Heart right ventricle (tissue), 16 donors: ENCODE results near the gene DCDC2C. TPM values are rescaled to one million over a fixed set of nuclear protein-coding genes. Genes with fewer than 3 reads are reported as not detected.

Experiments
- ATAC-seq, 8 donors: fragments of 200-7000 bp; cut with Tn5 transposase; one replicate each; pipeline ENCODE4 v1.9.1; 2020; ENCODE audit warnings: mild to moderate bottlenecking in 8 of 8, moderate library complexity in 8 of 8, moderate number of reproducible peaks in 1 of 8
- DNase-seq, 2 donors: peaks; one replicate each; pipeline ENCODE4 v3.0.0-alpha.2; 2020
- H3K27ac ChIP-seq, 10 donors: fragments of 200-600 bp; sonication (generic) in 2 of 10; one replicate each; pipeline versions ENCODE4 v1.5.0 to v1.8.0; 2020 to 2022; ENCODE audit warnings: mild to moderate bottlenecking in 3 of 10
- H3K27me3 ChIP-seq, 7 donors: fragments of 200-600 bp; one replicate each; pipeline ENCODE4 v1.8.0; 2021 to 2022; ENCODE audit warnings: mild to moderate bottlenecking in 2 of 7
- H3K36me3 ChIP-seq, 9 donors: fragments of 200-600 bp; sonication (generic) in 1 of 9; one replicate each; pipeline versions ENCODE4 v1.5.0 to v1.8.0; 2020 to 2022; ENCODE audit warnings: mild to moderate bottlenecking in 2 of 9
- H3K4me1 ChIP-seq, 9 donors: fragments of 200-600 bp; sonication (generic) in 1 of 9; one replicate each; pipeline versions ENCODE4 v1.5.0 to v1.8.0; 2020 to 2022; ENCODE audit warnings: mild to moderate bottlenecking in 4 of 9
- H3K4me3 ChIP-seq, 10 donors: fragments of 200-600 bp; sonication (generic) in 2 of 10; one replicate each; pipeline versions ENCODE4 v1.5.0 to v1.8.0; 2020 to 2022; ENCODE audit warnings: mild to moderate bottlenecking in 7 of 10, moderate library complexity in 2 of 10
- H3K9me3 ChIP-seq, 11 donors: fragments of 200-600 bp in 10 of 11; sonication (generic) in 2 of 11; one replicate each; pipeline versions ENCODE4 v1.5.0 to v1.8.0; 2013 to 2022; ENCODE audit warnings: mild to moderate bottlenecking in 2 of 11, control low read depth in 1 of 11, moderate library complexity in 1 of 11
- CTCF ChIP-seq, 9 donors: fragments of 200-600 bp; sonication (generic) in 2 of 9; IDR thresholded peaks; one replicate each; pipeline versions ENCODE4 v1.5.0 to v1.8.0; 2021 to 2022; ENCODE audit warnings: antibody characterized with exemption in 9 of 9, mild to moderate bottlenecking in 5 of 9, moderate library complexity in 1 of 9
- WGBS, 2 donors: extraction: QIAGEN DNeasy Blood & Tissue Kit; methylation state at CpG; one replicate each; pipeline ENCODE4 v1.1.7; 2013; ENCODE audit warnings: inconsistent platforms in 1 of 2; 5-methylcytosine and 5-hydroxymethylcytosine counted together
- intact Hi-C, 10 donors: fragments of 100-400 bp; cut with DNase I; formaldehyde crosslinking; loops; one replicate each; pipeline versions ENCODE4 v1.11.1 to v1.14.2; 2022
- polyA plus RNA-seq, 2 donors: library from polyadenylated mRNA; stranded (reverse); fragments of 200-250 nt; gene quantifications; one replicate each; pipeline ENCODE4 v1.2.3, GENCODE V29; 2013
- total RNA-seq, 10 donors: library from RNA; stranded (reverse); fragmentation: NEBNext Ultra II Directional in 3 of 10; extraction: Animal tissue kit (Norgen Biotek cat#: 25700) in 3 of 10; gene quantifications; one replicate each; pipeline versions ENCODE4 v1.2.1 to v1.2.4, GENCODE V29; 2021 to 2023
- donor health status: Arrhythmogenic right ventricular cardiomyopathy.
- donor health status: ischemic (EF 13 %, LVEDD 7.1; RV severe dilation, severe dysfunction).
- donor health status: healthy with polysubstance abuse.
- donor health status: DM: no; HTN: yes; CAD: no.
- donor health status: DM: no; HTN: no; CAD: no.
- donor health status: ischemic (EF 25% LVEDD 6.9; RV normal size, moderate dysfunction).
- donor health status: ischemic (EF 25% LVEDD 5.7; RV mildly dilated, moderate dysfunction).
- donor health status: healthy.
- donor health status: DM: yes; HTN: yes; CAD: no.
- donor health status: Ischemic cardiomyopathy.
- donor health status: ischemic (EF 35%, LVEDD 5.7; RV mildly dilated, moderate dysfunction).
- donor health status: nonischemic (EF 11% LVEDD 7.7; RV severe dilation, severe dysfunction).
- donor health status: DM: yes; HTN: yes; CAD: no.
- donor health status: PGD.
- donor health status: ischemic (EF 29% LVEDD 5.4; RV normal size, mild dysfunction).
- donor health status: nonischemic (EF 23%, LVEDD 6.1; RV moderate dilation, normal function).

Gene DCDC2C
- total and polyA plus RNA-seq, 12 donors = 0.66 TPM; not detected in 11

GRCh38 chr2:3678212-3678611 is 25.2 kb upstream of the DCDC2C start:
- no peak overlapping the region for H3K4me3 ChIP-seq
- 73 to 87% methylated on average over 9 of the region's 9 CpGs for WGBS, 2 donors
- H3K4me1 ChIP-seq = no peaks in the 10 kb centered on the region
- H3K27me3 ChIP-seq = peaks cover 0 to 25% (median 4%) of the 10 kb centered on the region in 7 donors
- intact Hi-C loops = no loop called here
- DNase-seq (no peak), ATAC-seq (no peak)
- no peaks in the 10 kb centered on the region for H3K9me3 ChIP-seq
- no peak for TF ChIP-seq CTCF (IDR thresholded peaks at IDR 0.05)
- H3K36me3 ChIP-seq = no peaks in the 10 kb centered on the region
- H3K27ac ChIP-seq = no peak overlapping the region

- Histone ChIP-seq H3K4me3 (no peak overlapping the region), H3K4me1 (no peaks in the 10 kb centered on the region), H3K9me3 (no peaks in the 10 kb centered on the region), H3K36me3 (no peaks in the 10 kb centered on the region), H3K27ac (no peak overlapping the region), H3K27me3 (peaks cover 0 to 25% (median 4%) of the 10 kb centered on the region in 7 donors)
- intact Hi-C loops = no loop called here
- no peak for ATAC-seq
- WGBS, 2 donors = 93 to 95% methylated on average over 2 of the region's 2 CpGs
- DNase-seq = no peak
- no peak for TF ChIP-seq CTCF (IDR thresholded peaks at IDR 0.05)
Observed at GRCh38 chr2:3679180-3679579, 24.2 kb upstream of the DCDC2C start.

GRCh38 chr2:3679616-3680393 is 23.6 kb upstream of the DCDC2C start:
- TF ChIP-seq CTCF (IDR thresholded peaks at IDR 0.05) = no peak
- H3K27me3 ChIP-seq = peaks cover 0 to 25% (median 4%) of the 10 kb centered on the region in 7 donors
- no peak overlapping the region for H3K27ac ChIP-seq
- H3K9me3 ChIP-seq = no peaks in the 10 kb centered on the region
- H3K4me1 ChIP-seq = no peaks in the 10 kb centered on the region
- H3K4me3 ChIP-seq = no peak overlapping the region
- H3K36me3 ChIP-seq = no peaks in the 10 kb centered on the region
- 86 to 87% methylated on average over 23 of the region's 23 CpGs for WGBS, 2 donors
- no peak for ATAC-seq
- no peak for DNase-seq
- intact Hi-C loops = no loop called here

GRCh38 chr2:3680548-3681345 is 22.6 kb upstream of the DCDC2C start:
- no peak for TF ChIP-seq CTCF (IDR thresholded peaks at IDR 0.05)
- ATAC-seq (no peak), DNase-seq (no peak)
- no peaks in the 10 kb centered on the region for H3K9me3 ChIP-seq
- H3K4me3 ChIP-seq = no peak overlapping the region
- 90 to 92% methylated on average over 18 of the region's 18 CpGs for WGBS, 2 donors
- H3K27ac ChIP-seq = no peak overlapping the region
- intact Hi-C loops = no loop called here
- no peaks in the 10 kb centered on the region for H3K36me3 ChIP-seq
- no peaks in the 10 kb centered on the region for H3K4me1 ChIP-seq
- H3K27me3 ChIP-seq = peaks cover 0 to 23% (median 4%) of the 10 kb centered on the region in 7 donors
